ENCODE data around the gene PHLDA1.

DNA sequence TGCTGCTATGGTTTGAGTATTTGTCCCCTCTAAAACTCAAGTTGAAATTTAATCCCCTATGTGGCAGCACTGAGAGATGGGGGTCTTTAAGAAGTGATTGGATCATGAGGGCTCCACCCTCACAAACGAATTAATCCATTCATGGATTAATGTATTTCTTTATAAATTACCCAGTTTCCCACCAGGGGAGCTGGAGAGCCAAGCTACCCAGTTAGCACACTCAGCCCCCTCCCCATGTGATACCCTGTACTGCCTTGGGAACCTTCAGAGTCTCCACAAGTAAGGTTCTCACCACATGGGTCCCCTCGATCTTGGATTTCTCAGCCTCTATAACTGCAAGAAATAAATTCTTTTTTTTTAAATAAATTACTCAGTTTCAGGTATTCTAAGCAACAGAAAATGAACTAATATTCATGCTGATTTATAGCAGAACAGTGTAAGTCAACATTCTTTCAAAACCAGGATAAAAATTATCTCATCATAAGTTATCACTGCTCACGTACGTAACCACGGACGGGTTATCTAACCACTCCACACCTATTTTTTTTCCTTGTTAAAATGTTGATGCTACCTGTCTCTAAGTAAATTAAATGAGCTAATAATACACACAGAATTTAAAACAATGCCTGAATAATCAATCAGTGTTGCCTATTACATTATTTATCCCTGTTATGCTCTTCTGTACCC, 49.3 kb upstream of the PHLDA1 start:
- TF ChIP-seq, protein P1, sequence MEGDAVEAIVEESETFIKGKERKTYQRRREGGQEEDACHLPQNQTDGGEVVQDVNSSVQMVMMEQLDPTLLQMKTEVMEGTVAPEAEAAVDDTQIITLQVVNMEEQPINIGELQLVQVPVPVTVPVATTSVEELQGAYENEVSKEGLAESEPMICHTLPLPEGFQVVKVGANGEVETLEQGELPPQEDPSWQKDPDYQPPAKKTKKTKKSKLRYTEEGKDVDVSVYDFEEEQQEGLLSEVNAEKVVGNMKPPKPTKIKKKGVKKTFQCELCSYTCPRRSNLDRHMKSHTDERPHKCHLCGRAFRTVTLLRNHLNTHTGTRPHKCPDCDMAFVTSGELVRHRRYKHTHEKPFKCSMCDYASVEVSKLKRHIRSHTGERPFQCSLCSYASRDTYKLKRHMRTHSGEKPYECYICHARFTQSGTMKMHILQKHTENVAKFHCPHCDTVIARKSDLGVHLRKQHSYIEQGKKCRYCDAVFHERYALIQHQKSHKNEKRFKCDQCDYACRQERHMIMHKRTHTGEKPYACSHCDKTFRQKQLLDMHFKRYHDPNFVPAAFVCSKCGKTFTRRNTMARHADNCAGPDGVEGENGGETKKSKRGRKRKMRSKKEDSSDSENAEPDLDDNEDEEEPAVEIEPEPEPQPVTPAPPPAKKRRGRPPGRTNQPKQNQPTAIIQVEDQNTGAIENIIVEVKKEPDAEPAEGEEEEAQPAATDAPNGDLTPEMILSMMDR (optimal IDR thresholded peaks at IDR 0.05 in 1 of 3, IDR thresholded peaks at IDR 0.05 in 1 of 3, conservative IDR thresholded peaks at IDR 0.05 in 1 of 3; ENCODE audit: extremely low read depth in 1 of 3, insufficient read depth in 2 of 3, low read length in 3 of 3), result no peak
- no peak for TF ChIP-seq EZH2 (IDR thresholded peaks at IDR 0.05; ENCODE audit: low read length)

All from keratinocyte (primary cell).